Mesenchymal stem cell (in vitro differentiated cells and primary cell): ENCODE measurements around the gene THOC6.

Experiments used
- DNase-seq: peaks from one replicate; pipeline ENCODE4 v3.0.0-alpha.2; 2013
- H2AFZ ChIP-seq: one replicate; pipeline ENCODE4 v1.6.1; 2013; ENCODE audit warnings: low read depth, mild to moderate bottlenecking, control low read depth, inconsistent platforms, low read length, moderate library complexity
- H2AK5ac ChIP-seq: 2 replicates; pipeline ENCODE4 v1.6.1; 2013; ENCODE audit warnings: low read length, moderate library complexity, mild to moderate bottlenecking, inconsistent platforms; ENCODE audit not compliant: severe bottlenecking
- H2BK120ac ChIP-seq: one replicate; pipeline ENCODE4 v1.6.1; 2013; ENCODE audit warnings: low read depth, mild to moderate bottlenecking, inconsistent platforms, low read length, moderate library complexity
- H2BK12ac ChIP-seq, 2 experiments: one replicate each; pipeline ENCODE4 v1.6.1; 2013; ENCODE audit warnings: inconsistent platforms in 2 of 2, low read length in 2 of 2, mild to moderate bottlenecking in 2 of 2, moderate library complexity in 2 of 2, control low read depth in 1 of 2
- H2BK15ac ChIP-seq: one replicate; pipeline ENCODE4 v1.6.1; 2013; ENCODE audit warnings: mild to moderate bottlenecking, low read depth, inconsistent platforms; ENCODE audit not compliant: poor library complexity, severe bottlenecking
- H2BK5ac ChIP-seq: 2 replicates; pipeline ENCODE4 v1.6.1; 2013; ENCODE audit warnings: low read depth, mild to moderate bottlenecking, low read length, control low read depth, inconsistent platforms; ENCODE audit not compliant: poor library complexity, severe bottlenecking
- H3K14ac ChIP-seq, 2 experiments: one replicate each; pipeline ENCODE4 v1.6.1; 2013; ENCODE audit warnings: inconsistent platforms in 2 of 2, low read length in 2 of 2, control low read depth in 1 of 2, mild to moderate bottlenecking in 1 of 2, moderate library complexity in 1 of 2
- H3K18ac ChIP-seq, 2 experiments: one replicate each; pipeline ENCODE4 v1.6.1; 2013; ENCODE audit warnings: inconsistent platforms in 2 of 2, low read length in 2 of 2, control low read depth in 1 of 2, low read depth in 1 of 2, mild to moderate bottlenecking in 1 of 2
- H3K23ac ChIP-seq, 2 experiments: one replicate each; pipeline ENCODE4 v1.6.1; 2013; ENCODE audit warnings: inconsistent platforms in 2 of 2, low read length in 2 of 2, mild to moderate bottlenecking in 2 of 2, moderate library complexity in 2 of 2, control low read depth in 1 of 2
- H3K27ac ChIP-seq: 2 replicates; pipeline ENCODE4 v1.5.1; 2013; ENCODE audit warnings: mild to moderate bottlenecking, moderate library complexity, low read length, control low read depth, inconsistent platforms; ENCODE audit not compliant: poor library complexity, severe bottlenecking
- H3K27me3 ChIP-seq, 2 experiments: 2 replicates each; pipeline versions ENCODE4 v1.6.1 to v1.7.0; 2013; ENCODE audit warnings: low read length in 2 of 2, mild to moderate bottlenecking in 2 of 2, moderate library complexity in 2 of 2, control low read depth in 1 of 2, inconsistent platforms in 1 of 2; ENCODE audit not compliant: control insufficient read depth in 1 of 2, insufficient read depth in 1 of 2
- H3K36me3 ChIP-seq, 2 experiments: 2 replicates each; pipeline versions ENCODE4 v1.6.1 to v1.7.0; 2013; ENCODE audit warnings: low read length in 2 of 2, control low read depth in 1 of 2, inconsistent platforms in 1 of 2, low read depth in 1 of 2, mild to moderate bottlenecking in 1 of 2; ENCODE audit not compliant: insufficient read depth in 2 of 2, control insufficient read depth in 1 of 2
- H3K4ac ChIP-seq, 2 experiments: one replicate each; pipeline ENCODE4 v1.6.1; 2013; ENCODE audit warnings: inconsistent platforms in 2 of 2, low read length in 2 of 2, mild to moderate bottlenecking in 2 of 2, moderate library complexity in 2 of 2, control low read depth in 1 of 2, low read depth in 1 of 2
- H3K4me1 ChIP-seq: 2 replicates; pipeline ENCODE4 v1.6.1; 2013; ENCODE audit warnings: low read depth, low read length, control low read depth; ENCODE audit not compliant: control insufficient read depth, insufficient read depth
- H3K4me2 ChIP-seq: 2 replicates; pipeline ENCODE4 v1.6.1; 2013; ENCODE audit warnings: low read length, mild to moderate bottlenecking, inconsistent platforms; ENCODE audit not compliant: poor library complexity, severe bottlenecking
- H3K4me3 ChIP-seq, 2 experiments: 2 replicates each; pipeline versions ENCODE4 v1.5.1 to v1.7.0; 2013; ENCODE audit warnings: low read length in 2 of 2, mild to moderate bottlenecking in 2 of 2, control low read depth in 1 of 2, low read depth in 1 of 2; ENCODE audit not compliant: insufficient read depth in 1 of 2
- H3K79me1 ChIP-seq: replicated peaks from 2 replicates; pipeline ENCODE4 v1.6.1; 2013; ENCODE audit warnings: mild to moderate bottlenecking, control low read depth, low read length, inconsistent platforms; ENCODE audit not compliant: poor library complexity, severe bottlenecking
- H3K9ac ChIP-seq: 2 replicates; pipeline ENCODE4 v1.7.0; 2013; ENCODE audit warnings: mild to moderate bottlenecking, low read length, moderate library complexity
- H3K9me3 ChIP-seq: 2 replicates; pipeline ENCODE4 v1.7.0; 2013; ENCODE audit warnings: mild to moderate bottlenecking, low read length; ENCODE audit not compliant: control insufficient read depth
- H4K8ac ChIP-seq: one replicate; pipeline ENCODE4 v1.6.1; 2013; ENCODE audit warnings: inconsistent platforms, mild to moderate bottlenecking, low read length, moderate library complexity
- H4K91ac ChIP-seq: one replicate; pipeline ENCODE4 v1.6.1; 2013; ENCODE audit warnings: mild to moderate bottlenecking, low read length, inconsistent platforms
- WGBS: methylation state at CpG from one replicate; pipeline ENCODE4 v1.1.7; 2013; ENCODE audit warnings: mixed read lengths; 5-methylcytosine and 5-hydroxymethylcytosine counted together

Gene THOC6

DNA sequence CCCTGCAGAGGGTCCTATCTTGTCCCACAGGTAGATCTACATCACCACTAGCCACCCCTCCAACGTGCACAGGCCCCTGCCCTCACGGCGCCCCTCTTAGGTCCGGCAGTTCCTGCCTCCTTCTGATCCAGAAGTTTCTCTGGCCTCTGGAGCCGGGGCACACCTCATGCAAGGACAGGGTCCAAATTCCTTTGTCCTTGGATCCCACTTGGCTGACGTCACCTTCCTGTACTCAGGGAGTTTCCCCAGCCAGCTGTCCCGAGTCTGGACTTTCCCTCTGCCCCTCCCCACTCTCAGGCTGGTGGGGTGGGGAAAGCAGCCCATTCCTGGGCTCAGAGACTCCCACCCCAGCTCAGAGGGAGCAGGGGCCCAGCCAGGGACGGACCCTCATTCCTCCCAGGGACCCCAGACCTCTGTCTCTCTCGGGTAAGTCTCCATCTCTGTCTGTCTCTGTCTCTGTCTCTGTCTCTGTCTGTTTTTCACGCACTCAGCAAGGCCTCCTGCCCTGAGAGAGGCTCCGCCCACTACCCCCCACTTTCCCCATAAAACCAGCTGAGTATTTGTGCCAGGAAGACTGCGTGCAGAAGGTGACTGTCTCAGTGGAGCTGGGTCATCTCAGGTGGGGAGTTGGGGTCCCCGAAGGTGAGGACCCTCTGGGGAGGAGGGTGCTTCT lies 41.4 kb downstream of the THOC6 start, which contains the start of gene IL32:
Gene IL32, plus strand, starts transcription at position 572 of the 673 bp plus-strand sequence. CDS start 172 bp downstream, outside the sequence.
- H2BK5ac ChIP-seq, result no peak within 1 kb of the TSS
- H4K8ac ChIP-seq, result peak within 1 kb of the TSS; percentile 16
- H3K9me3 ChIP-seq, result no peaks in the 10 kb centered on the region
- no peak within 1 kb of the TSS for H3K14ac ChIP-seq
- no peak within 1 kb of the TSS for H3K27ac ChIP-seq
- peaks cover 0 to 26% of the 10 kb centered on the region in 2 experiments for H3K36me3 ChIP-seq
- peak within 1 kb of the TSS in 1 of 2 experiments; percentile 25 for H3K18ac ChIP-seq
- peak within 1 kb of the TSS in 1 of 2 experiments; percentile 37 for H2BK12ac ChIP-seq
- H4K91ac ChIP-seq, result no peak within 1 kb of the TSS
- peaks cover 0 to 17% of the 10 kb centered on the region in 2 experiments for H3K27me3 ChIP-seq
- H2AK5ac ChIP-seq, result peak within 1 kb of the TSS; percentile 69
- H2AFZ ChIP-seq, result peak within 1 kb of the TSS; percentile 3
- peaks cover 7% of the 10 kb centered on the region for H3K79me1 ChIP-seq
- 61% methylated on average over 11 of the region's 13 CpGs for WGBS
- H3K23ac ChIP-seq, result no peak within 1 kb of the TSS
- no peak within 1 kb of the TSS for H2BK120ac ChIP-seq
- no peak within 1 kb of the TSS for H2BK15ac ChIP-seq
- peak within 1 kb of the TSS; percentile 29 for H3K4me2 ChIP-seq
- H3K4me3 ChIP-seq, result peak within 1 kb of the TSS; percentile 24 to 42
- H3K9ac ChIP-seq, result peak within 1 kb of the TSS; percentile 65
- peaks cover 27% of the 10 kb centered on the region for H3K4me1 ChIP-seq
- peak within 1 kb of the TSS; percentile 26 to 57 for H3K4ac ChIP-seq
- peak; percentile 93 for DNase-seq

DNA sequence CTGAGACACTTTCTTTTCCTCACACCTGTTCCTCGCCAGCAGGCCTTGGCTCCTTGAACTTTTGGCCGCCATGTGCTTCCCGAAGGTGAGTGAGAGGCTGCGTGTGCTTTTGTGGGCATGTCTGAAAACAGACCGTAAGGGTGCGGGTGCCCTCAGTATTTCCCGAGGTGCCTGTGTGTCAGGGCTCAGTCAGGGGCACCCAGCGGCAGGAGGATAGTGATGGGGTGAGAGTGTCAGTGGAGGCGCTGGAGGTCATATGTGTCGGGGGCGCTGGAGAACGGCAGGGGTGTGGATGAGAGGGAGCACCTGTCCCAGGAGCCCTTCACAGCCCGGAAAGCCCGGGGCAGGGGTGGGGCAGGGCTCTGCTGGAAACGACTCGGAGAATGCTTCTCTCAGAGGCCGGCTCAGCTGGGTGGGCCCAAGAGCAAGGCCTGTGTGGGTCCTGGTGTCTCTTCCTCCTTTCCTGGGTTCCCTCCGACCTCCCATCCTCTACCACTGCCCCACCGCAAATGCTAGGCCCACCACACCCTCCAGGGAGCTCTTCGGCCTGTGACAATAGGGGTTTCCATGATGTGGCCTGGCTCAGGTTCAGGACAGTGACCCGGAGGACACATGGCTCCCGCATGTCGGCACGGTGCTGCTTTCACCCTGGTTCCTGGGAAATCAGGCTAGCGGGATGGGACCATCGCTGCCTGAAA lies 42.1 kb downstream of the THOC6 start:
- no peak overlapping the region for H3K27ac ChIP-seq
- no peak overlapping the region for H3K4ac ChIP-seq
- H4K8ac ChIP-seq, result no peak overlapping the region
- H4K91ac ChIP-seq, result no peak overlapping the region
- peak overlapping the region in 1 of 2 experiments; percentile 37 for H2BK12ac ChIP-seq
- H3K9ac ChIP-seq, result peak overlapping the region; percentile 65
- no peak overlapping the region for H3K23ac ChIP-seq
- H2BK15ac ChIP-seq, result no peak overlapping the region
- no peak overlapping the region for H2AFZ ChIP-seq
- peak overlapping the region; percentile 24 to 42 for H3K4me3 ChIP-seq
- H3K27me3 ChIP-seq, result peaks cover 0 to 20% of the 10 kb centered on the region in 2 experiments
- H3K9me3 ChIP-seq, result no peaks in the 10 kb centered on the region
- WGBS, result 93% methylated on average over 24 of the region's 26 CpGs
- H2BK120ac ChIP-seq, result no peak overlapping the region
- H3K14ac ChIP-seq, result no peak overlapping the region
- peak overlapping the region; percentile 29 for H3K4me2 ChIP-seq
- H3K4me1 ChIP-seq, result peaks cover 26% of the 10 kb centered on the region
- peaks cover 7% of the 10 kb centered on the region for H3K79me1 ChIP-seq
- H3K36me3 ChIP-seq, result peaks cover 0 to 26% of the 10 kb centered on the region in 2 experiments
- no peak for DNase-seq
- no peak overlapping the region for H3K18ac ChIP-seq
- peak overlapping the region; percentile 23 for H2AK5ac ChIP-seq
- H2BK5ac ChIP-seq, result no peak overlapping the region

DNA sequence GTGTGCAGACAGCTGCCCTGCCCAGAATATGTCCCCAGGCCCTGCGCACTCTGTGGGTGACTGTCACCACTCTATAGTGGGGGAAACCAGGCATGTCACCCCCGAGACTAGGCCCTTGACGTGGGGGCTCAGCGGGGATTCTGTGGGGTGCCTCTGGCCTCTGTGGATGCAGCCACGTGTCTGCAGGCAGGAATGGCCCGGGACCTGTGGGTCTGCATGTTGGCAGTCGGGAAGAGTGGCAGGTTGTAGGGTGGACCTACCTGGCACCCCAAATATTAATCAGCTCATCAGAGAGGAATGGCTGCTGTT lies 42.6 kb downstream of the THOC6 start:
- H2BK5ac ChIP-seq, result no peak overlapping the region
- peaks cover 7% of the 10 kb centered on the region for H3K79me1 ChIP-seq
- peaks cover 0 to 24% of the 10 kb centered on the region in 2 experiments for H3K27me3 ChIP-seq
- peak overlapping the region in 1 of 2 experiments; percentile 27 for H3K4me3 ChIP-seq
- no peak overlapping the region for H4K8ac ChIP-seq
- H2AK5ac ChIP-seq, result peak overlapping the region; percentile 6
- no peak overlapping the region for H3K27ac ChIP-seq
- no peak overlapping the region for H2AFZ ChIP-seq
- peak overlapping the region in 1 of 2 experiments; percentile 37 for H2BK12ac ChIP-seq
- H2BK120ac ChIP-seq, result no peak overlapping the region
- H3K18ac ChIP-seq, result no peak overlapping the region
- 98% methylated on average over 6 of the region's 7 CpGs for WGBS
- H4K91ac ChIP-seq, result no peak overlapping the region
- H3K4me1 ChIP-seq, result peaks cover 26% of the 10 kb centered on the region
- H3K9me3 ChIP-seq, result no peaks in the 10 kb centered on the region
- H3K14ac ChIP-seq, result no peak overlapping the region
- no peak overlapping the region for H3K23ac ChIP-seq
- peaks cover 0 to 26% of the 10 kb centered on the region in 2 experiments for H3K36me3 ChIP-seq
- no peak for DNase-seq
- H3K4ac ChIP-seq, result no peak overlapping the region
- no peak overlapping the region for H3K9ac ChIP-seq
- H2BK15ac ChIP-seq, result no peak overlapping the region
- H3K4me2 ChIP-seq, result peak overlapping the region; percentile 29

DNA sequence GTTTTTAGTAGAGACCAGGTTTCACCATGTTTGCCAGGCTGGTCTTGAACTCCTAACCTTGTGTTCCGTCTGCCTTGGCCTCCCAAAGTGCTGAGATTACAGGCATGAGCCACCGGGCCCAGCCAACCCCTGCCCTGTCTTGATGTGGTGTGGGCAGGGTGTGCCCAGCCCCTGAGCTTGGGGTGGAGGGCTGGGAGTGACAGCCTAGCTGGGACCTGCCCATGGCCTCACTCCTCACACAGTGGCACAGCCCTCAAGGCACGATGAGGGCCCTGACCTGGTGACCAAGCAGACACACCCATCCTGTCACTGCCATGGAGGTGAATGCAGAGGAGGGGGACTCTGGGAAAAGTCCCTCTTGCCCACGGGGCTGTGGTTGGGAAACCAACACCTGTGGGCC lies 44.7 kb downstream of the THOC6 start:
- 81% methylated on average over 2 of the region's 4 CpGs for WGBS

More for the DNA sequence above, 44.7 kb downstream of the THOC6 start:
- Histone ChIP-seq H3K9me3 (no peaks in the 10 kb centered on the region), H3K79me1 (peaks cover 7% of the 10 kb centered on the region), H3K9ac (no peak overlapping the region), H2AFZ (no peak overlapping the region), H3K27ac (no peak overlapping the region), H4K8ac (no peak overlapping the region), H3K27me3 (peaks cover 1 to 26% of the 10 kb centered on the region in 2 experiments), H3K36me3 (peaks cover 0 to 26% of the 10 kb centered on the region in 2 experiments), H3K14ac (no peak overlapping the region), H2BK15ac (no peak overlapping the region), H3K23ac (no peak overlapping the region), H3K4ac (no peak overlapping the region), H3K4me3 (no peak overlapping the region), H4K91ac (peak overlapping the region; percentile 70), H2BK12ac (no peak overlapping the region), H2AK5ac (no peak overlapping the region), H3K4me2 (no peak overlapping the region), H2BK120ac (no peak overlapping the region), H2BK5ac (no peak overlapping the region), H3K4me1 (peaks cover 26% of the 10 kb centered on the region), H3K18ac (no peak overlapping the region)
- DNase-seq, result no peak
